Ectodermal cell (in vitro differentiated cells): Measurements from ENCODE around the gene IRS1.
"Not testable (repeated sequence)": the region's sequence is repeated elsewhere in the genome, so short reads cannot be mapped to it uniquely, and the experiment has no call there.

Experiments
- H3K27ac ChIP-seq: 2 replicates; pipeline ENCODE4 v1.7.0; 2013; ENCODE audit warnings: mild to moderate bottlenecking, low read depth, low read length; ENCODE audit not compliant: insufficient read depth, poor library complexity, severe bottlenecking
- H3K27me3 ChIP-seq: 2 replicates; pipeline ENCODE4 v1.7.0; 2013; ENCODE audit warnings: mild to moderate bottlenecking, low read length; ENCODE audit not compliant: insufficient read depth, control insufficient read depth, poor library complexity, severe bottlenecking
- H3K36me3 ChIP-seq: one replicate; pipeline ENCODE4 v1.7.0; 2013; ENCODE audit warnings: low read length; ENCODE audit not compliant: control insufficient read depth, insufficient read depth
- H3K4me1 ChIP-seq: one replicate; pipeline ENCODE4 v1.7.0; 2013; ENCODE audit warnings: low read length; ENCODE audit not compliant: control insufficient read depth, insufficient read depth
- H3K4me3 ChIP-seq: 2 replicates; pipeline ENCODE4 v1.7.0; 2013; ENCODE audit warnings: low read depth, low read length, control low read depth; ENCODE audit not compliant: insufficient read depth
- H3K9me3 ChIP-seq: 2 replicates; pipeline ENCODE4 v1.7.0; 2013; ENCODE audit warnings: mild to moderate bottlenecking, low read length, moderate library complexity; ENCODE audit not compliant: control insufficient read depth
- WGBS, 2 experiments: methylation state at CpG; one replicate each; pipeline ENCODE4 v1.1.7; 2013; ENCODE audit warnings: missing lambda C conversion rate in 2 of 2; 5-methylcytosine and 5-hydroxymethylcytosine counted together

IRS1 gene

DNA sequence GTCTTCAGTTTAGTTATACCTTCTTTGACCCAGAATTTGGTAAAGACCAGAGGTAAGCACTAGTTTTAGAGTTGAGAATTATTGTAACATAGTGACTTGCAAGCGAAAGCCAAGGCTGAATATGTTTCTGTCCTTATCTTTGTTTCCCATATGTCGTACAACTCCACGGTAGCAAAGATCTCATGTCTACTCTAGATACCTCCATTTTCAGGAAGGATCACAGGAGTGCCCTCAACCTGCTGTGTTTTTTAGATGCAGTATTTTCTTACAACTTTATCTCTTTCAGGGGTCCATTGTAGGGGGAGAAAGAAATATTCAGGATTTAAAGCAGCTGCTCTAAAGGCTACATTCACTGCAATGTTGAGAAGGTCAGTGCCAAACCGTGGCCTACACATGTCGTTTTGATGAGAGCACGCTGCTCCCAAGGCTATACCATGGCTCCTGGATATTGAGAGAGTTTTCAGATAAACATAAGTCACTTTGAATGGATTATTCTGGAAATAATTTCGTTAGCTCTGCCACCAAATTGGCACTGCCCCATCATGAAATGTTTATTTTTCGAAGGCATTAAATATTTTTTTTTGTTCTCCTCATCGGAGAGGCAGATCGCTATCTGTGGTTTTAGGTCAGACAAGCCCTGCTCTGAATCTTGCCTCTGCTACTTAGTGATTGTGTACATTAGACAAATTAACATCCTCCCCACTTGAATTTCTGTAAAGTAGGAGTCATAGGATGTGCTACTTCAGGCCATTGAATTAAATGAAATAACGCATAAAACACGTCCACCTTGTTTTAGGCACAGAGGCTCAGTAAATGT lies 38.4 kb upstream of the IRS1 start:
- peaks cover 12% of the 10 kb centered on the region for H3K27me3 ChIP-seq
- H3K4me3 ChIP-seq, result no peak overlapping the region
- no peak overlapping the region for H3K27ac ChIP-seq
- no peaks in the 10 kb centered on the region for H3K36me3 ChIP-seq
- H3K4me1 ChIP-seq, result no peaks in the 10 kb centered on the region
- 96 to 97% methylated on average over 12 of the region's 12 CpGs for WGBS, 2 experiments
- H3K9me3 ChIP-seq, result no peaks in the 10 kb centered on the region

DNA sequence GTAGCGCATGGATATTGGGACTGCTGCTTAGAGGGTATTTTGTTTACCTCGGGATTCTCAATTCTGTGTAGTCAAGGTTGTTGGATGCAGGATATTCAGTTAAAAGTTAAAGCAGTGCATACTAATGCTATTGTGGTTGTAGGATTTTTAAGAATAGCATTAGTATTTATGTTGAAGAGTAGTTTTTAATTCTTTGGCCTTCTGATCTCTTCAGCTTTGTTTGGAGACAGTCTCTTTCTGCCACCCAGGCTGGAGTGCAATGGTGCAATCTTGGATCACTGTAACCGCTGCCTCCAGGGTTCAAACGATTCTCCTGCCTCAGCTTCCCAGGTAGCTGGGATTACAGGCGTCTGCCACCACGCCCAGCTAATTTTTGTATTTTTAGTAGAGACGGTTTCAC lies 37.7 kb upstream of the IRS1 start:
- H3K36me3 ChIP-seq, result no peaks in the 10 kb centered on the region
- no peak overlapping the region for H3K4me3 ChIP-seq
- peaks cover 12% of the 10 kb centered on the region for H3K27me3 ChIP-seq
- H3K27ac ChIP-seq, result no peak overlapping the region
- H3K4me1 ChIP-seq, result no peaks in the 10 kb centered on the region
- 89 to 95% methylated on average over 7 of the region's 7 CpGs for WGBS, 2 experiments
- no peaks in the 10 kb centered on the region for H3K9me3 ChIP-seq

DNA sequence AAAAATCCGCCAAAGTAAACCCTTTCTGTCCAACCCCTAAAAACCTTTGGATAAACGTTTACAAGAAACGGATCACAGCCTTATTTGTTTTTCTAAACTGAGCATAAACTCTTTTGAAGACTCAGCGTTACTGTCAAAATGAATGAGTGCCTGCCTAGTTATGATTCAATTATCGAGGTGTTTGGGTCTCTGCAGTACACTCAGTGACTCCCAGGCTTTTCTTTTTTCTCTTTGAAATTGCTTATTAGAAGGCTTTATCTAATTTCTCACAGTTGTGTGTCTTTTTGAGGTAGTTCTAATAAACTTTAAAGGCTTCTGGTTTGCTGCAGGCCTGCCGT lies 36.9 kb upstream of the IRS1 start:
- Histone ChIP-seq H3K36me3 (no peaks in the 10 kb centered on the region), H3K27me3 (peaks cover 12% of the 10 kb centered on the region), H3K4me3 (peak overlapping the region; percentile 42), H3K27ac (peak overlapping the region; percentile 28), H3K4me1 (no peaks in the 10 kb centered on the region), H3K9me3 (no peaks in the 10 kb centered on the region)
- 51 to 55% methylated on average over 6 of the region's 6 CpGs for WGBS, 2 experiments

DNA sequence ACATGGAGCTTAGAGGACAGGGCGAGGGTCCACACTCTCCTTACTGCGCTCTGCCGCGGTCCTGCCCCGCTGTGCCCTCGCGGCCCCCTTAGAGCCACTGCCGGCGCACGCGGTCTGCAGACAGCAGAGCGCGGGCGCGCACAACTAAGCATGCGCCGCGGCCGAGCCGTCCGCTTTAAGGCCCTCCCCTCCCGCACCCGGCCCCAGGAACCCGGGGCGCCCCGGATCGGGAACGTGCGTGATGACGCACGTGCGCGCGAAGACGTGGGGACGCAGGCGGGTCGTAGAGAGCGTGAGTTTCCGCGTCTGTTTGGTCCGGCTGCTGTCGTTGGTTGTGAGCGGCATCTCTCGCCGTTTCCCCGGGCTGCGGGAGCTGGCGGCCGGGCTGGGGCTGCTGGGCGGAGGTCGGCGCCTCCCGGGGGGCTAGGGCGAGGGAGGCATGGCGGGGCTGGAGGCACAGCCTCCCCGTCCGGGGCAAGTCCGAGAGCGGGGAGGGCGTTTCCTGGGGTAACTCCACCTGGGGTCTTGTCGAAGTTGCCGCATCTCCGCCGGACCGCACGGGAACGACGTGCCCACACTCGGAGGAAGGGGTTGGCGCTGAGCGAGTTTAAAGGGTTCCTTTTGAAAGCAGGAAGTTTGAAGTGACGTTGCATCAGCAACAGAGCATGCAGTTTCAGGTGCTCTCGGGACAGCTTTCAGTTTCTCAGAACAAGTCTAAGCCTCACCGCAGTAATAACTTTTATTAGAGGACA lies 36.4 kb upstream of the IRS1 start, which contains the start of gene RHBDD1:
Gene RHBDD1, plus strand, starts transcription at position 259 of the 752 bp plus-strand sequence. CDS start 28,640 bp downstream, outside the sequence.
- H3K4me1 ChIP-seq, result no peaks in the 10 kb centered on the region
- 1 to 2% methylated on average over 75 of the region's 75 CpGs for WGBS, 2 experiments

DNA sequence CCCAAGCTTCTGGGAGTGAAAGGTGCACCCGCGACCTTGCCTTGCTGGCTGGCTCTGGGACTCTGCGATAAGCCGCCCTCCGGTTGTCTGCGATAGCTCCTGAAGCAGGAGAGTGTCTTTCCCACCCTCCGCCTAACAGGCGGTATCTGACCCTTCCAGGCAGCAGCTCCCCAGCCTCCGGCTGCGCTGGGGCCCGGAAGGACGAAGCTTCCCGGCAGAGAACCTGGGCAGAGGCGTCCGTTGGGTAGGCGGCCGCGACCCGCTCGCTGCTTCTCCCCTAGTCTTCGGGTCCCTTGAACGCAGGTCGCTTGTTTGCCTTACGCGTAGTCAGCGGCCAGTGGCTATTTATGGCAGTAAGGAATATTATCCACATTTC lies 35.8 kb upstream of the IRS1 start:
- H3K27ac ChIP-seq, result no peak overlapping the region
- peaks cover 12% of the 10 kb centered on the region for H3K27me3 ChIP-seq
- WGBS, 2 experiments, result 24 to 38% methylated on average over 26 of the region's 26 CpGs
- peak overlapping the region; percentile 42 for H3K4me3 ChIP-seq
- no peaks in the 10 kb centered on the region for H3K36me3 ChIP-seq
- H3K4me1 ChIP-seq, result no peaks in the 10 kb centered on the region
- no peaks in the 10 kb centered on the region for H3K9me3 ChIP-seq

More for the DNA sequence above, 36.4 kb upstream of the IRS1 start, which contains the start of gene RHBDD1:
- Histone ChIP-seq H3K27ac (peak within 1 kb of the TSS; percentile 28), H3K36me3 (no peaks in the 10 kb centered on the region), H3K9me3 (no peaks in the 10 kb centered on the region), H3K27me3 (peaks cover 12% of the 10 kb centered on the region), H3K4me3 (peak within 1 kb of the TSS; percentile 42)

DNA sequence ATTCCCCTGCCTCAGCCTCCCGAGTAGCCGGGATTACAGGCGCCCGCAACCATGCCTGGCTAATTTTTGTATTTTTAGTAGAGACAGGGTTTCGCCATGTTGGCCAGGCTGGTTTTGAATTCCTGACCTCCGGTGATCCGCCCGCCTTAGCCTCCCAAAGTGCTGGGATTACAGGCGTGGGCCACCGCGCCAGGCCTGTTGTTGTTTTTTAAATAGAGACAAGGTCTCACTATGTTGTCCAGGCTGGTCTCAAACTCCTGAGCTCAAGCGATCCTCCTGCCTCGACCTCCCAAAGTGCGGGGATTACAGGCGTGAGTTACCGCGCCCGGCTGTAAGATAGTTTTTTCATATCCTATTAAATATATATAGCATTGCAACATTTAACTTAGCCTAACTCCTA lies 35.3 kb upstream of the IRS1 start:
- 88 to 92% methylated on average over 16 to 17 of the region's 18 CpGs for WGBS, 2 experiments
- not testable (repeated sequence) for H3K27ac ChIP-seq, H3K36me3 ChIP-seq, H3K4me1 ChIP-seq, H3K9me3 ChIP-seq, H3K4me3 ChIP-seq
- peaks cover 12% of the 10 kb centered on the region for H3K27me3 ChIP-seq

DNA sequence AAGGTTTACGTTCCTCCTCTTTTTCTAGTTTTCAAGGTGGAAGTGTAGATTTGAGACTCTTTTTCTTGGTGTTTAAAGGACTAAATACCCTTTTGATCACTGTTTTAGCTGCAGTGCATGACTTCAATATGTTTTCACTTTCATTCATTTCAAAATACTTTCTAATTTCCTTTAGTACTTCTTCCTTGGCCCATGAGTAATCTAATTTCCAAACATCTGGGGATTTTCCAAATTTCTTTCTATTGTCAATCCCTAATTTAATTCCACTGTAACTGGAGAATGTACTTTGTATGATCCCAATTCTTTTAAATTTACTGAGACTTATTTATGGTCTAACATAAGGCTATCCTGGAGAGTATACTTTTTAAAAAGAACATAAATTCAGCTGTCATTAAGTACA lies 32.4 kb upstream of the IRS1 start:
- no peaks in the 10 kb centered on the region for H3K9me3 ChIP-seq
- WGBS, 2 experiments, result 100% methylated on average over 1 of the region's 1 CpG; no CpG with 5 or more reads in 1 of the 2 experiments
- H3K27me3 ChIP-seq, result peaks cover 12% of the 10 kb centered on the region
- H3K4me3 ChIP-seq, result no peak overlapping the region
- H3K27ac ChIP-seq, result no peak overlapping the region
- H3K36me3 ChIP-seq, result no peaks in the 10 kb centered on the region
- no peaks in the 10 kb centered on the region for H3K4me1 ChIP-seq

DNA sequence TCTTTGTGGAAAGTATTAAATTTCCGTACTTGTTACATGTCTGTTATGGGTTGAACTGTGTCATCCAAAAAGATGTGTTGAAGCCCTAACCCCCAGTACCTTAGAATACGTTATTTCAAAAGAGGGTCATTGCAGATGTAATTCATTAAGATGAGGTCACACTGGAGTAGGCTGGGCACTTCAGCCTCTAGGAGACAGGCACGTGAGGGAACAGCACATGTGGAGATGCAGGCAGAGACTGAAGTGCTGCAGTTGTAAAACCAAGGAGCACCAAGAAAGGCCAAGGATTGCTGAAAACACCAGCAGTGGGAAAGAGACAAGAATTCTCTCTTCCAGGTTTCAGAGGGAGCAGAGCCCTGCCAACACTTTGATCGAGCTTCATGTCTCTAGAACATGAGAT lies 31.6 kb upstream of the IRS1 start:
- Histone ChIP-seq H3K27me3 (peaks cover 12% of the 10 kb centered on the region), H3K27ac (no peak overlapping the region), H3K9me3 (no peaks in the 10 kb centered on the region), H3K36me3 (no peaks in the 10 kb centered on the region), H3K4me1 (no peaks in the 10 kb centered on the region), H3K4me3 (no peak overlapping the region)
- 85 to 90% methylated on average over 4 of the region's 4 CpGs for WGBS, 2 experiments

- Histone ChIP-seq H3K9me3 (no peaks in the 10 kb centered on the region), H3K4me1 (no peaks in the 10 kb centered on the region), H3K27ac (no peak overlapping the region), H3K36me3 (no peaks in the 10 kb centered on the region), H3K27me3 (peaks cover 4% of the 10 kb centered on the region), H3K4me3 (no peak overlapping the region)
- 93 to 94% methylated on average over 8 of the region's 8 CpGs for WGBS, 2 experiments
These were observed 30.4 kb upstream of the IRS1 start for GRCh38 chr2:226829721-226830631.
